ENCODE measurements around the gene DUOX1. TPM values are rescaled to one million over a fixed set of nuclear protein-coding genes. Genes with fewer than 3 reads are reported as not detected.

DUOX1 gene
- polyA plus RNA-seq, 1 donor: 2.6 TPM

GRCh38 chr15:45168751-45169551 lies 39.2 kb downstream of the DUOX1 start:
- Histone ChIP-seq H3K27me3 (ENCODE audit: control insufficient read depth, insufficient read depth, low read length) (no peaks in the 10 kb centered on the region), H3K4me1 (ENCODE audit: control insufficient read depth, insufficient read depth, low read length) (no peaks in the 10 kb centered on the region), H3K36me3 (ENCODE audit: control insufficient read depth, insufficient read depth, low read length) (peaks cover 12% of the 10 kb centered on the region), H3K4me3 (ENCODE audit: low read length) (no peak overlapping the region), H3K27ac (ENCODE audit: low read length) (no peak overlapping the region), H3K9me3 (ENCODE audit: control insufficient read depth, low read depth, low read length) (no peaks in the 10 kb centered on the region)
- WGBS (ENCODE audit: insufficient coverage, low lambda C conversion rate): no CpG with 5 or more reads among the region's 9 CpGs
- DNase-seq: no peak

GRCh38 chr15:45169608-45170480 lies 40.0 kb downstream of the DUOX1 start:
- Histone ChIP-seq H3K4me3 (ENCODE audit: low read length) (no peak overlapping the region), H3K4me1 (ENCODE audit: control insufficient read depth, insufficient read depth, low read length) (peaks cover under 1% of the 10 kb centered on the region), H3K27ac (ENCODE audit: low read length) (no peak overlapping the region), H3K9me3 (ENCODE audit: control insufficient read depth, low read depth, low read length) (no peaks in the 10 kb centered on the region), H3K27me3 (ENCODE audit: control insufficient read depth, insufficient read depth, low read length) (no peaks in the 10 kb centered on the region), H3K36me3 (ENCODE audit: control insufficient read depth, insufficient read depth, low read length) (peaks cover 12% of the 10 kb centered on the region)
- no CpG with 5 or more reads among the region's 4 CpGs for WGBS (ENCODE audit: insufficient coverage, low lambda C conversion rate)
- no peak for DNase-seq

DNA sequence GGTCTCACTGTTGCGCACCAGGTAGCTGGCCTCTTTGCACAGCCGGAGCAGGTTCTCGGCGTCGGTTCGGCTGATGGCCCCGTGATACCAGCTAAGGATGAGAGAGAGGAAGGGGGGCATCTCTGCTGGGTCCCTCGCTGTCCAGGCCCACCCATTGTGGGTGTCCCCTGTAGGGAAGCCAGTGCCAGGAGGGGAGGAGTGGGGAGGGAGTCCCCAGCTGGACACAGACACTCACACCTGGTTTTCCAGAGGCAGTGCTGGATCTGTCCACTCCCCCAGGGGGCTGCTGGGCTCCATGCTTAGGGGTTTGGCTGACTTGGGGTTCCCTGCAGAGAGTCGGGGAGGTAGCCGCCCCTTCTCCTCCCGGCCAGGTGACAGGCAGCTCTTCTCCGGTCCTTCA lies 42.1 kb downstream of the DUOX1 start:
- no peak overlapping the region for H3K27ac ChIP-seq (ENCODE audit: low read length)
- peaks cover 21% of the 10 kb centered on the region for H3K36me3 ChIP-seq (ENCODE audit: control insufficient read depth, insufficient read depth, low read length)
- peaks cover 8% of the 10 kb centered on the region for H3K4me1 ChIP-seq (ENCODE audit: control insufficient read depth, insufficient read depth, low read length)
- no CpG with 5 or more reads among the region's 12 CpGs for WGBS (ENCODE audit: insufficient coverage, low lambda C conversion rate)
- no peaks in the 10 kb centered on the region for H3K27me3 ChIP-seq (ENCODE audit: control insufficient read depth, insufficient read depth, low read length)
- no peak for DNase-seq
- H3K4me3 ChIP-seq (ENCODE audit: low read length): no peak overlapping the region
- no peaks in the 10 kb centered on the region for H3K9me3 ChIP-seq (ENCODE audit: control insufficient read depth, low read depth, low read length)

DNA sequence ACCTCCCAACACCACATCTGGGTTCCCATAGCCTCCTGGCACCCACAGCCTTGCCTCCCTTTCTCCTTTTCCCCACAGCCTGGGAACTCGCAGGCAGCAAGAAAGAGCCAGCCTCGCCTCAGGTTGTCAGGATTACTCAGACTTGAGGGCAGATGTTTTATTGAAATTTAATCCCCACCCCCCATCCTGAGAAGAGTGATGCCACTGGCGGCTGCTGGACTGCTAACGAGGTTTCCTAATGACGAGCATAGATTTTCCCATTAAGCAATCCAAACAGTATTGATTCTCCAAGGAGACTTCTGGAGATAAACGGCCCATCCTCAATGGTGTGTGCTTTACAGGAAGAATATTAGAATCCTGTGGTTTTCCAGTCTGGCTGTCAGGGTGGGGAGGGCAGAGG lies 44.3 kb downstream of the DUOX1 start:
- no peaks in the 10 kb centered on the region for H3K27me3 ChIP-seq (ENCODE audit: control insufficient read depth, insufficient read depth, low read length)
- H3K4me3 ChIP-seq (ENCODE audit: low read length): no peak overlapping the region
- no CpG with 5 or more reads among the region's 6 CpGs for WGBS (ENCODE audit: insufficient coverage, low lambda C conversion rate)
- H3K9me3 ChIP-seq (ENCODE audit: control insufficient read depth, low read depth, low read length): no peaks in the 10 kb centered on the region
- peaks cover 21% of the 10 kb centered on the region for H3K36me3 ChIP-seq (ENCODE audit: control insufficient read depth, insufficient read depth, low read length)
- no peak for DNase-seq
- H3K4me1 ChIP-seq (ENCODE audit: control insufficient read depth, insufficient read depth, low read length): peaks cover 9% of the 10 kb centered on the region
- H3K27ac ChIP-seq (ENCODE audit: low read length): no peak overlapping the region

DNA sequence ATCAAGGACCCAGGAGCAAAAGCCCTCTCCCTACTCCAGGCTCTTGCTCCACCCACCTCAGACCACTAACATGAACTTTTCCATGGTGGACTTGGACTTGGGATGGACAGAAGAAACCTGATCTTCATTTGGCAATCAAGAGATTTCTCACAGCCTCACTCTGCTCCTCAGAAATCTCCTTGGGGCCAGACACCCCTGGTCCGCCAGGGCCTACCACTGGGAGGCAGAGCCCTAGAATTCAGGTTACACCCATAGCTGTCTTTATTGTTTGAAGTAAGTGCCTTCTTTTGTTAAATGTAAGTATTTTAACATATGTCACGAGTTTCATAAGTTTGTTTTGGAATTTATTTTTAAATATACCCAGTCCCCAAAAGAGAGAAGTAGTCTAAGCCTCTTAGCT lies 44.8 kb downstream of the DUOX1 start:
- H3K4me3 ChIP-seq (ENCODE audit: low read length): no peak overlapping the region
- WGBS (ENCODE audit: insufficient coverage, low lambda C conversion rate): 100% methylated on average over 1 of the region's 2 CpGs
- no peaks in the 10 kb centered on the region for H3K9me3 ChIP-seq (ENCODE audit: control insufficient read depth, low read depth, low read length)
- H3K4me1 ChIP-seq (ENCODE audit: control insufficient read depth, insufficient read depth, low read length): peaks cover 14% of the 10 kb centered on the region
- no peaks in the 10 kb centered on the region for H3K27me3 ChIP-seq (ENCODE audit: control insufficient read depth, insufficient read depth, low read length)
- no peak for DNase-seq
- no peak overlapping the region for H3K27ac ChIP-seq (ENCODE audit: low read length)
- peaks cover 21% of the 10 kb centered on the region for H3K36me3 ChIP-seq (ENCODE audit: control insufficient read depth, insufficient read depth, low read length)

DNA sequence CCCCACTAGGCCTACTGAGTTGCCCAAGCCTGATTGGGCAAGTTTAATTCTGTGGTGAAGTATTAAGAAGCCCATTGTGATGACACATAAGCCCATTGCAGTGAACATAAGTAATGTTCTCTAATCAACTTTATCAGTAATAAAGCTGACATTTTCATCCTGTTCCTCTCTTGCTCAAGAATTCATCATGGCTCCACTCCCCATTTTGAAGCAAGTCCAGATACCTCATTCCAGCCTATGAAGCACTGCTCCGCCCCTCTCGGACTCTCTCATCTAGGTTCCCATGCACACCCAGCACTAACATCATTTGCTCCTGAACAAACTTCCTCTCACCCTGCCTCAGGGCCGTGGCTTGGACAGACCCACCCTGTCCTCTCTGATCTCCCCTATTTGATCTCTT lies 47.5 kb downstream of the DUOX1 start:
- Histone ChIP-seq H3K4me1 (ENCODE audit: control insufficient read depth, insufficient read depth, low read length) (peaks cover 16% of the 10 kb centered on the region), H3K4me3 (ENCODE audit: low read length) (no peak overlapping the region), H3K36me3 (ENCODE audit: control insufficient read depth, insufficient read depth, low read length) (peaks cover 14% of the 10 kb centered on the region), H3K27ac (ENCODE audit: low read length) (no peak overlapping the region), H3K27me3 (ENCODE audit: control insufficient read depth, insufficient read depth, low read length) (no peaks in the 10 kb centered on the region), H3K9me3 (ENCODE audit: control insufficient read depth, low read depth, low read length) (no peaks in the 10 kb centered on the region)
- WGBS (ENCODE audit: insufficient coverage, low lambda C conversion rate): 100% methylated on average over 2 of the region's 3 CpGs
- DNase-seq: no peak

DNA sequence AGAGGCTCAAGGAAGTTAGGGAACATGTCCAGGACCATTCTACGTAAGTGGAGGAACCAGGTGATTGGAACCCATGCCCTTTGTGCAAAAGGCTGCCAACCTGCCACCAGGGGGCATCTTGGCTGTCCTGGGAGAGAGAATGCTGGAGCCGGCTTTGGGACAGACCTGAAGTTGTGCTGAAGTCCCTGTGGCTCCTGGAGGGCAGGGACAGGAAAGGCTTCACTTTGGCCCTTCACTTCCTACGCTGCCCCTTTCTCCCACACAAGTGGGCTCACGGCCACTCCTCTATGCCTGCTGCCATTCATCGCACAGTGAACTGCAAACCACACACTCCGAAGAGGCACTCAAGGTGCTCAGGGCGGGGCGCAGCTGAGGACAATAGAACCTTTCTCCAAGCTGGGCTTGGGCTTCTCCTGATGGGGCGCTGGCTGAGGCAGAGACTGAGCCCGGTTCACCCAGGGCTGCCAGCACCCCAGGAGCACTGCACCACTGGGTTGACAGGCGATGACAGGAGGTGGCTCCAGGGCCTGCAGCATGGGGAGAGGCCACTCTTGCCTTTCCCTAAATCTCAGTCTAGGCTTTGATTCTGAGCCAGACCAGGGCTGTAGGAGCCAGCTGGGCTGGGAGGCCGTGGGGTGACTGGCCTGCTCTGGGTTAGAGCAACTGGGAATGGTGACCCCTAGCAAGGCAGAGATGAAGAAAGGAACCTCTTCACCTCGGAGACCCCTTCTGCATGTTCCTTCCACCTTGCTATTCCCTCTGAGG lies 49.6 kb downstream of the DUOX1 start:
- Histone ChIP-seq H3K4me3 (ENCODE audit: low read length) (no peak overlapping the region), H3K27me3 (ENCODE audit: control insufficient read depth, insufficient read depth, low read length) (no peaks in the 10 kb centered on the region), H3K9me3 (ENCODE audit: control insufficient read depth, low read depth, low read length) (no peaks in the 10 kb centered on the region), H3K4me1 (ENCODE audit: control insufficient read depth, insufficient read depth, low read length) (peaks cover 16% of the 10 kb centered on the region), H3K36me3 (ENCODE audit: control insufficient read depth, insufficient read depth, low read length) (peaks cover 9% of the 10 kb centered on the region), H3K27ac (ENCODE audit: low read length) (no peak overlapping the region)
- peak in 1 of 2 donors; percentile 47 for DNase-seq
- 86% methylated on average over 1 of the region's 13 CpGs for whole genome bisulfite sequencing (ENCODE audit: insufficient coverage, low lambda C conversion rate)

DNA sequence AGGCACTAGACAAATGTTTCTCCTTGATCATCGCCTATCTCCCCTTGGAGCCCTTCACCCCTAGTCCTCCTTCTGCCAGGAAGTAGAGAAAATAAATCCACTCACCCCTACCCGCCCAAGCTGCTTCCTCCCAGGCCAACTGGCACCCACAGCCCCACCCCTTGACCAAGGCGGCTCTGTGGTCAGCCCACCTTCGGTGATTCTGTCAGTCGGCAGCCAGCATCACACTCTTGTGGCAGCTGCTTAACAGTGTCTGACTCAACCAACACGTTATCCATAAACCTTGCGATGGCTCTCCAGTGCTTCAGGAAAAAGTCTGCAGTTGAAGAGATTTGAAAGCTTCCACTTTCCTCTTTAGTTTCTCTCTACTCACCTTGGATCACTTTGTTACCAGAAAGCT lies 50.4 kb downstream of the DUOX1 start:
- H3K9me3 ChIP-seq (ENCODE audit: control insufficient read depth, low read depth, low read length): no peaks in the 10 kb centered on the region
- DNase-seq: no peak
- H3K4me1 ChIP-seq (ENCODE audit: control insufficient read depth, insufficient read depth, low read length): peaks cover 11% of the 10 kb centered on the region
- peaks cover 5% of the 10 kb centered on the region for H3K36me3 ChIP-seq (ENCODE audit: control insufficient read depth, insufficient read depth, low read length)
- no CpG with 5 or more reads among the region's 7 CpGs for WGBS (ENCODE audit: insufficient coverage, low lambda C conversion rate)
- H3K27me3 ChIP-seq (ENCODE audit: control insufficient read depth, insufficient read depth, low read length): no peaks in the 10 kb centered on the region
- no peak overlapping the region for H3K27ac ChIP-seq (ENCODE audit: low read length)
- H3K4me3 ChIP-seq (ENCODE audit: low read length): no peak overlapping the region

DNA sequence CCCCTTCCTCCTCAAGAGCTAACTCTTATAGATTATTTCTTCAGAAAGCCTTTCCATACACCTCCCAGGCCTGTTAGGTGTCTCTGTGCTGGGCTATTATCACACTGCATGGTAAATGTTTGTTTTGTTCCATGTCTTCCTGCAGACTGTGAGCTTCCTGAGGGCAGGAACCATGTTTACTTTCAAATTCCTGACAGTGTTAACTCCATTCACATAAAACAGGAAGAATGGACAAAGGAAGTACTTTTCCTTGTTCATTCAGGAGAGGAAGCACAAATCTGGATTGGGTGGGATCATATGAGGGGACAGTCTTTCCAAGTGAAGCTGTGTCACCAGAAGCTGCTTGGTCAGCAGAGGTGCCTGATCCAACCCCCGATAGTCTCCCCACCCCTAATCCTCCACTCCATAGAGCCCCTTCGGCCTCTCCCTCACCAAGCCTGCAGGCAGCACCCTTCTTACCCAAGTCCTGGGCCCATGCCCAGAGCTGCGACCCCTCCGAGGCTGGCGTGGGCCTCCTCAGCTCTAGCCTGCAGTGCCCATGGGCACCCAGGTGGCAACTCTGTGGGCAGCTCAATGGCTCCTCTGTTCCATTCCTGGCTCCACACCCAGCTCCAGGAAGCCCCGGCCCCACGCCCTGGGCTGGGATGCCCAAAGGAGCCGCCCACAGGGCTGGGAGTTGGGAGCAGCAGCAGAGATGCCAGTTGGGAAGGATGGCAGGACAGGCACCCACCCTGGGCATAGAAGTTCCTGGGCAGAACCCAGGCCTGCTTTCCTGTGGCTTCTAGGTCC lies 51.0 kb downstream of the DUOX1 start:
- Histone ChIP-seq H3K4me1 (ENCODE audit: control insufficient read depth, insufficient read depth, low read length) (peaks cover 10% of the 10 kb centered on the region), H3K36me3 (ENCODE audit: control insufficient read depth, insufficient read depth, low read length) (peaks cover 6% of the 10 kb centered on the region), H3K27ac (ENCODE audit: low read length) (no peak overlapping the region), H3K27me3 (ENCODE audit: control insufficient read depth, insufficient read depth, low read length) (no peaks in the 10 kb centered on the region), H3K4me3 (ENCODE audit: low read length) (no peak overlapping the region), H3K9me3 (ENCODE audit: control insufficient read depth, low read depth, low read length) (no peaks in the 10 kb centered on the region)
- no peak for DNase-seq
- no CpG with 5 or more reads among the region's 8 CpGs for WGBS (ENCODE audit: insufficient coverage, low lambda C conversion rate)
